Glutamatergic neuron (in vitro differentiated cells): ENCODE results near the gene MAP4K5. TPM values are rescaled to one million over a fixed set of nuclear protein-coding genes. Genes with fewer than 3 reads are reported as not detected.
A peak's percentile ranks its signal among the peaks of the same experiment; 100 is the strongest.

Source experiments
- DNase-seq: peaks from one replicate; pipeline ENCODE4 v3.0.0; 2022
- H3K27ac Mint-ChIP-seq: one replicate; pipeline ENCODE4 v1.8.0; 2020; ENCODE audit warnings: mild to moderate bottlenecking, mixed read lengths, inconsistent platforms; ENCODE audit not compliant: unreplicated experiment
- H3K27me3 Mint-ChIP-seq: one replicate; pipeline ENCODE4 v1.8.0; 2020; ENCODE audit warnings: mild to moderate bottlenecking, moderate library complexity, mixed read lengths, inconsistent platforms; ENCODE audit not compliant: unreplicated experiment
- H3K36me3 Mint-ChIP-seq: one replicate; pipeline ENCODE4 v1.8.0; 2020; ENCODE audit warnings: mild to moderate bottlenecking, mixed read lengths, inconsistent platforms; ENCODE audit not compliant: unreplicated experiment
- H3K4me1 Mint-ChIP-seq: one replicate; pipeline ENCODE4 v1.8.0; 2020; ENCODE audit warnings: mild to moderate bottlenecking, low read depth, mixed read lengths, inconsistent platforms; ENCODE audit not compliant: unreplicated experiment
- H3K4me3 Mint-ChIP-seq: one replicate; pipeline ENCODE4 v1.8.0; 2020; ENCODE audit warnings: mild to moderate bottlenecking, mixed read lengths, inconsistent platforms; ENCODE audit not compliant: unreplicated experiment
- H3K9me3 Mint-ChIP-seq: one replicate; pipeline ENCODE4 v1.8.0; 2020; ENCODE audit warnings: mild to moderate bottlenecking, moderate library complexity, mixed read lengths, inconsistent platforms; ENCODE audit not compliant: unreplicated experiment
- total RNA-seq: library from RNA; stranded (reverse); fragmentation: NEBNext Ultra II Directional; extraction: Animal tissue kit (Norgen Biotek cat#: 25700); gene quantifications from one replicate; pipeline ENCODE4 v1.2.1, GENCODE V29; 2021; ENCODE audit not compliant: unreplicated experiment
- TF ChIP-seq, protein P1 (sequence below): fragments of 200-600 bp; sonication (generic); IDR thresholded peaks from one replicate; pipeline ENCODE4 v1.5.0; 2021; ENCODE audit not compliant: partially characterized antibody, unreplicated experiment

The MAP4K5 gene
- total RNA-seq, 1 donor from 2014 or later = 99.5 TPM

DNA sequence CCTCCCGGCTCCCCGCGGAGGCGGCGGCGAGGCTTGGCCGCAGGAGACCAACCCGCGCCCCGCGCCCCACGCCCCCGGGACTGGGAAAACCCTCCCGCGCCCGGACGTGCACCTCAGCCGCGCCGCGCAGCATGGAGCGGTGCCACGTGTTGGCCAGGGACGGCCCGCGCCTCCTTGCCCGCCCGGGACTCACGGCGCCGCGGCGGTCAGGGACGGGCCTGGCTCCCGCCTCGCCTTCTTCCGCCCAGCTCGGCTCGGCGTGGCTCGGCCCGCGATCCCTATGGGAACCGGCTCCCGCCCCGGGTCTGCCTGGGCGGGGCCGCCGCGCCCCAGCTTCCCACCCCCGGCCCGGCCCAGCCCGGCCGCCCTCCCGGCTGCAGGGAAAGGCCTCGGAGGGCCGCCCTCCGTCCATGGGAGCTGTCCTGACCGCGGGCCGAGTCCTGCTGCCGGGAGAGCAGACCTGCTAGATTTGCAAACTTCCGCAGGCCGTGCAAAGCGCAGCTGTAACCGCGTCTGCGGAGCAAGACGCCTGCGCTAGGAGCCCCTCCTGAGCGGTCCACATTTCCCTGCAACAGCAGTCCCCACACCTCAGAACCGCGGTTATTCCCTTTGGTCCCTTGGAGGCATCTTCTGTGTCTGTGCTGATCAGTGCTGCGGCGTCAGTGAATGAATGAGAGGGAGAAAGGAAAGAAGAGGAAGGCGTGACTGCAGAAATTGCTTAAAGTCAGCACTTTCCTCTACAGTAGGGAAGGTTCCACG lies 135.6 kb downstream of the MAP4K5 start, which contains the start of gene CDKL1:
CDKL1 (minus strand) TSS at position 251 of the 759 bp plus-strand sequence. CDS start 1,013 bp downstream, outside the sequence.
- Mint-ChIP-seq H3K27me3 (peaks cover 2% of the 10 kb centered on the region), H3K9me3 (peaks cover 4% of the 10 kb centered on the region), H3K27ac (peak within 1 kb of the TSS; percentile 67), H3K4me3 (peak within 1 kb of the TSS; percentile 95), H3K36me3 (no peaks in the 10 kb centered on the region), H3K4me1 (peaks cover 18% of the 10 kb centered on the region)
- TF ChIP-seq, protein P1, sequence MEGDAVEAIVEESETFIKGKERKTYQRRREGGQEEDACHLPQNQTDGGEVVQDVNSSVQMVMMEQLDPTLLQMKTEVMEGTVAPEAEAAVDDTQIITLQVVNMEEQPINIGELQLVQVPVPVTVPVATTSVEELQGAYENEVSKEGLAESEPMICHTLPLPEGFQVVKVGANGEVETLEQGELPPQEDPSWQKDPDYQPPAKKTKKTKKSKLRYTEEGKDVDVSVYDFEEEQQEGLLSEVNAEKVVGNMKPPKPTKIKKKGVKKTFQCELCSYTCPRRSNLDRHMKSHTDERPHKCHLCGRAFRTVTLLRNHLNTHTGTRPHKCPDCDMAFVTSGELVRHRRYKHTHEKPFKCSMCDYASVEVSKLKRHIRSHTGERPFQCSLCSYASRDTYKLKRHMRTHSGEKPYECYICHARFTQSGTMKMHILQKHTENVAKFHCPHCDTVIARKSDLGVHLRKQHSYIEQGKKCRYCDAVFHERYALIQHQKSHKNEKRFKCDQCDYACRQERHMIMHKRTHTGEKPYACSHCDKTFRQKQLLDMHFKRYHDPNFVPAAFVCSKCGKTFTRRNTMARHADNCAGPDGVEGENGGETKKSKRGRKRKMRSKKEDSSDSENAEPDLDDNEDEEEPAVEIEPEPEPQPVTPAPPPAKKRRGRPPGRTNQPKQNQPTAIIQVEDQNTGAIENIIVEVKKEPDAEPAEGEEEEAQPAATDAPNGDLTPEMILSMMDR = no peak
- peak; percentile 70 for DNase-seq

DNA sequence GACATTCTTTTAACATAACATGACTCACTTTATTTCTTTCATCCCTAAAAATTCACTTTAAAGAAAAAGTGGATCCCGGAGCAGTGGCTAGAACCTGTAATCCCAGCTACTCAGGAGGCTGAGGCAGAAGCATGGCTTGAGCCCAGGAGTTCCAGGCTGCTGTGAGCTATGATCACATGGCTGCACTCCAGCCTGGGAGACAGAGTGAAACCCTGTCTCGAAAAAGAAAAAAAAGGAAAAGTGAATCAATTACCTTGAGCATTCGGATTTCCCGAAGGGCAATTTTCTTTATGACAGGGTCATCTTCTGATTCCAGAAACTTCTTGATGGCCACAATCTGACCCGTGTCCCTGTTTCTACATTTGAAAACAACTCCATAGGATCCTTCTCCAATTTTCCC lies 136.9 kb downstream of the MAP4K5 start:
- peak overlapping the region; percentile 95 for H3K4me3 Mint-ChIP-seq
- no peak for DNase-seq
- H3K27ac Mint-ChIP-seq = no peak overlapping the region
- peaks cover 4% of the 10 kb centered on the region for H3K9me3 Mint-ChIP-seq
- peaks cover 2% of the 10 kb centered on the region for H3K27me3 Mint-ChIP-seq
- no peaks in the 10 kb centered on the region for H3K36me3 Mint-ChIP-seq
- peaks cover 14% of the 10 kb centered on the region for H3K4me1 Mint-ChIP-seq
- TF ChIP-seq, protein P1 = no peak

DNA sequence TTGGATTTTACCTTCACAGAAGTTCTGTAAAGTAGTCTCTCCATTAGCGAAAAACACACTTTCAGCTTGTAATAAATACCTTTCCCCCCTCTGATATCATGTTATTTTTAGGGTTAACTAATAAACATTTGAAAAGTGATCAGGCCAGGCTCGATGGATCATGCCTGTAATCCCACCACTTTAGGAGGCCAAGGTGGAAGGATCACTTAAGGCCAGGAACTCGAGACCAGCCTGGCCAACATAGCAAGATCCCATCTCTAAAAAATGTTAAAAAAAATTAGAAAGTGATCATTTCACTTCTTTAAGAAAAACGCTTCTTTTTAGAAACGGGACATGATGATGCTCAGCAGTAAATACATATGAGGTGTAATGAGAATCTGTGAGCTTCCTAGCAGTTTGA lies 137.7 kb downstream of the MAP4K5 start:
- no peak for DNase-seq
- peaks cover 2% of the 10 kb centered on the region for H3K27me3 Mint-ChIP-seq
- no peaks in the 10 kb centered on the region for H3K36me3 Mint-ChIP-seq
- H3K9me3 Mint-ChIP-seq = peaks cover 4% of the 10 kb centered on the region
- H3K4me1 Mint-ChIP-seq = peaks cover 17% of the 10 kb centered on the region
- no peak overlapping the region for H3K27ac Mint-ChIP-seq
- no peak overlapping the region for H3K4me3 Mint-ChIP-seq
- TF ChIP-seq, protein P1 = no peak

DNA sequence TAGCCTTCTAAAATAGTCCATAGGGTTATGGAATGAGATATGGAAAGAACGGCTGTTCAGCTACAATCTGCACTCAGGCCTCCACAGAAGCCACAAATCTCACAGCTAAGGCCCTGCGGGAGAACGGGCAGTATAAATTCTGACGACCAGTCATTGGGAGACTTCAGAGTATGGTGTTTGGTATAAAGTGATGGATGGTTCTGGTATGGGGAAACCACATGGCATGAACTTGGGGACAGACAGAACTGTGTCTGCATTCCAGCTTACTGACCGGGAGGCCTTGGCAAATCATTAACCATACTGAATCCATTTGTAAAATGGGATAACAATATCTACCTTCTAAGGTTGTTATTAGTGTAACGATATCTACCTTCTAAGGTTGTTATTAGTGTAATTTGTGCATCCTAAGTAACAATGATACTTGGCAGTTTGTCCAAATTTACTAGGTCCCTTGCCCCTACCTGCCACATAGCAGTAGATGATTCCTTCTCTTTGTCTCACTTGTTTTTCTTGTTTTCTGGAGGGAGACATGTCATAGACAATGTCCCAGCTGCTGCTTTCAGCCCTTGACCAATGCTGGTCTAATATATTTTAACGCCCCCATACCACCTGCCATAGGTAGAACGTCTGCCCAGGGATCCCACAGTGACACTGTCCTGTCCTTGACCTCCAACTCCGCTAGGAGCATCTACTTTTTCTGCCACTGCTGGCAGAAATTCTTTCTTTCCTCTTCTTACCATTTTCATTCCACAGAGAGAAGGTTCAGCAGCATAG lies 142.5 kb downstream of the MAP4K5 start:
- no peak for DNase-seq
- Mint-ChIP-seq H3K27ac (no peak overlapping the region), H3K27me3 (no peaks in the 10 kb centered on the region), H3K9me3 (peaks cover 4% of the 10 kb centered on the region), H3K36me3 (no peaks in the 10 kb centered on the region), H3K4me1 (peaks cover 10% of the 10 kb centered on the region), H3K4me3 (no peak overlapping the region)
- TF ChIP-seq, protein P1 = no peak
